Naive B cell (primary cell): ENCODE results near the gene ADGRF4. TPM values are rescaled to one million over a fixed set of nuclear protein-coding genes. Genes with fewer than 3 reads are reported as not detected.

Source experiments
- ATAC-seq, 2 donors: fragments of 150-1000 bp; cut with Tn5 transposase; 2 replicates each; pipeline ENCODE4 v1.10.0; 2021; ENCODE audit warnings: low read depth in 2 of 2, mild to moderate bottlenecking in 2 of 2, moderate library complexity in 2 of 2
- DNase-seq: peaks from one replicate; pipeline ENCODE4 v3.0.0; 2022
- H3K27ac Mint-ChIP-seq, 6 donors: one replicate each; pipeline ENCODE4 v1.8.0; 2020 to 2022; ENCODE audit warnings: mild to moderate bottlenecking in 6 of 6, mixed read lengths in 6 of 6, moderate library complexity in 5 of 6, inconsistent platforms in 2 of 6
- H3K27me3 Mint-ChIP-seq, 3 donors: one replicate each; pipeline ENCODE4 v1.8.0; 2021 to 2022; ENCODE audit warnings: mixed read lengths in 3 of 3, mild to moderate bottlenecking in 1 of 3
- H3K36me3 Mint-ChIP-seq, 2 donors: one replicate each; pipeline ENCODE4 v1.8.0; 2020 to 2022; ENCODE audit warnings: mixed read lengths in 2 of 2, inconsistent platforms in 1 of 2, mild to moderate bottlenecking in 1 of 2
- H3K4me1 Mint-ChIP-seq, 3 donors: one replicate each; pipeline ENCODE4 v1.8.0; 2020 to 2022; ENCODE audit warnings: mixed read lengths in 3 of 3, inconsistent platforms in 1 of 3, mild to moderate bottlenecking in 1 of 3, moderate library complexity in 1 of 3
- H3K4me3 Mint-ChIP-seq, 8 donors: one replicate each; pipeline ENCODE4 v1.8.0; 2020 to 2022; ENCODE audit warnings: mild to moderate bottlenecking in 8 of 8, mixed read lengths in 8 of 8, moderate library complexity in 8 of 8, inconsistent platforms in 2 of 8
- H3K9me3 Mint-ChIP-seq, 7 donors: one replicate each; pipeline ENCODE4 v1.8.0; 2020 to 2022; ENCODE audit warnings: mixed read lengths in 7 of 7, mild to moderate bottlenecking in 5 of 7, inconsistent platforms in 2 of 7, moderate library complexity in 1 of 7
- polyA plus RNA-seq, 6 donors: library from polyadenylated mRNA; unstranded; fragments of 300-500 nt; fragmentation: Illumina TruSeq; gene quantifications; one replicate each; pipeline ENCODE4 v1.2.3, GENCODE V29; 2021; ENCODE audit warnings: low read depth in 6 of 6

ADGRF4 gene
- polyA plus RNA-seq, 6 donors from 2014 or later: not detected

- H3K4me3 Mint-ChIP-seq: no peak overlapping the region
- H3K36me3 Mint-ChIP-seq: no peaks in the 10 kb centered on the region
- ATAC-seq (no peak), DNase-seq (no peak)
- H3K9me3 Mint-ChIP-seq: no peaks in the 10 kb centered on the region
- H3K4me1 Mint-ChIP-seq: no peaks in the 10 kb centered on the region
- no peak overlapping the region for H3K27ac Mint-ChIP-seq
- peaks cover 24 to 37% (median 30%) of the 10 kb centered on the region in 3 donors for H3K27me3 Mint-ChIP-seq
Observed at GRCh38 chr6:47671777-47672176, 26.6 kb upstream of the ADGRF4 start.

GRCh38 chr6:47672816-47673215, 25.6 kb upstream of the ADGRF4 start:
- Mint-ChIP-seq H3K27me3 (peaks cover 20 to 34% (median 25%) of the 10 kb centered on the region in 3 donors), H3K36me3 (no peaks in the 10 kb centered on the region), H3K9me3 (no peaks in the 10 kb centered on the region), H3K4me1 (no peaks in the 10 kb centered on the region), H3K4me3 (no peak overlapping the region), H3K27ac (no peak overlapping the region)
- ATAC-seq (no peak), DNase-seq (no peak)

GRCh38 chr6:47674673-47675072, 23.7 kb upstream of the ADGRF4 start:
- Mint-ChIP-seq H3K4me3 (no peak overlapping the region), H3K4me1 (no peaks in the 10 kb centered on the region), H3K36me3 (no peaks in the 10 kb centered on the region), H3K27ac (no peak overlapping the region), H3K9me3 (no peaks in the 10 kb centered on the region), H3K27me3 (peaks cover 14 to 27% (median 18%) of the 10 kb centered on the region in 3 donors)
- DNase-seq (no peak), ATAC-seq (no peak)

- H3K4me3 Mint-ChIP-seq: no peak overlapping the region
- ATAC-seq (no peak), DNase-seq (no peak)
- H3K27me3 Mint-ChIP-seq: peaks cover 7 to 21% (median 15%) of the 10 kb centered on the region in 3 donors
- peak overlapping the region in 1 of 6 donors; percentile 13 for H3K27ac Mint-ChIP-seq
- no peaks in the 10 kb centered on the region for H3K4me1 Mint-ChIP-seq
- H3K9me3 Mint-ChIP-seq: no peaks in the 10 kb centered on the region
- no peaks in the 10 kb centered on the region for H3K36me3 Mint-ChIP-seq
Observed at GRCh38 chr6:47677381-47678100, 20.8 kb upstream of the ADGRF4 start.

- Mint-ChIP-seq H3K4me1 (no peaks in the 10 kb centered on the region), H3K4me3 (no peak overlapping the region), H3K27ac (no peak overlapping the region), H3K9me3 (no peaks in the 10 kb centered on the region), H3K36me3 (no peaks in the 10 kb centered on the region), H3K27me3 (peaks cover 7 to 11% (median 7%) of the 10 kb centered on the region in 3 donors)
- DNase-seq: no peak
- ATAC-seq: no peak
Observed at GRCh38 chr6:47678739-47679138, 19.6 kb upstream of the ADGRF4 start.

GRCh38 chr6:47679322-47679906, 19.0 kb upstream of the ADGRF4 start:
- H3K4me1 Mint-ChIP-seq: no peaks in the 10 kb centered on the region
- no peak overlapping the region for H3K4me3 Mint-ChIP-seq
- no peaks in the 10 kb centered on the region for H3K9me3 Mint-ChIP-seq
- no peaks in the 10 kb centered on the region for H3K36me3 Mint-ChIP-seq
- H3K27ac Mint-ChIP-seq: no peak overlapping the region
- H3K27me3 Mint-ChIP-seq: peaks cover 12 to 14% (median 14%) of the 10 kb centered on the region in 3 donors
- DNase-seq (no peak), ATAC-seq (no peak)

- Mint-ChIP-seq H3K36me3 (no peaks in the 10 kb centered on the region), H3K27ac (no peak overlapping the region)
- ATAC-seq: no peak
Observed at GRCh38 chr6:47680051-47680450, 18.3 kb upstream of the ADGRF4 start.

GRCh38 chr6:47680724-47681123, 17.7 kb upstream of the ADGRF4 start:
- DNase-seq (no peak), ATAC-seq (no peak)
- Mint-ChIP-seq H3K4me3 (no peak overlapping the region), H3K27ac (no peak overlapping the region), H3K27me3 (peaks cover 10 to 16% (median 13%) of the 10 kb centered on the region in 3 donors), H3K36me3 (no peaks in the 10 kb centered on the region), H3K9me3 (no peaks in the 10 kb centered on the region), H3K4me1 (no peaks in the 10 kb centered on the region)

More at GRCh38 chr6:47680051-47680450, 18.3 kb upstream of the ADGRF4 start:
- Mint-ChIP-seq H3K27me3 (peaks cover 10 to 16% (median 14%) of the 10 kb centered on the region in 3 donors), H3K9me3 (no peaks in the 10 kb centered on the region), H3K4me3 (no peak overlapping the region), H3K4me1 (no peaks in the 10 kb centered on the region)
- DNase-seq: no peak

- no peaks in the 10 kb centered on the region for H3K36me3 Mint-ChIP-seq
- H3K4me3 Mint-ChIP-seq: no peak overlapping the region
- no peaks in the 10 kb centered on the region for H3K4me1 Mint-ChIP-seq
- H3K27me3 Mint-ChIP-seq: peaks cover 10 to 16% (median 13%) of the 10 kb centered on the region in 3 donors
- H3K9me3 Mint-ChIP-seq: no peaks in the 10 kb centered on the region
- ATAC-seq: no peak
- DNase-seq: no peak
- H3K27ac Mint-ChIP-seq: no peak overlapping the region
Observed at GRCh38 chr6:47681201-47681990, 17.0 kb upstream of the ADGRF4 start.

GRCh38 chr6:47686411-47686810, 12.0 kb upstream of the ADGRF4 start:
- DNase-seq: no peak
- H3K36me3 Mint-ChIP-seq: peaks cover 0 to 5% of the 10 kb centered on the region in 2 donors
- peaks cover 17 to 22% (median 19%) of the 10 kb centered on the region in 3 donors for H3K27me3 Mint-ChIP-seq
- H3K27ac Mint-ChIP-seq: no peak overlapping the region
- no peaks in the 10 kb centered on the region for H3K9me3 Mint-ChIP-seq
- ATAC-seq: no peak
- no peak overlapping the region for H3K4me3 Mint-ChIP-seq
- H3K4me1 Mint-ChIP-seq: no peaks in the 10 kb centered on the region

GRCh38 chr6:47687432-47687831, 10.9 kb upstream of the ADGRF4 start:
- Mint-ChIP-seq H3K4me1 (no peaks in the 10 kb centered on the region), H3K27ac (no peak overlapping the region), H3K9me3 (no peaks in the 10 kb centered on the region), H3K4me3 (no peak overlapping the region), H3K36me3 (peaks cover 0 to 5% of the 10 kb centered on the region in 2 donors), H3K27me3 (peaks cover 19 to 23% (median 22%) of the 10 kb centered on the region in 3 donors)
- ATAC-seq (no peak), DNase-seq (no peak)

GRCh38 chr6:47690214-47690613, 8.2 kb upstream of the ADGRF4 start:
- no peak overlapping the region for H3K4me3 Mint-ChIP-seq
- no peak overlapping the region for H3K27ac Mint-ChIP-seq
- H3K4me1 Mint-ChIP-seq: no peaks in the 10 kb centered on the region
- H3K27me3 Mint-ChIP-seq: peaks cover 13 to 27% (median 20%) of the 10 kb centered on the region in 3 donors
- peaks cover 0 to 5% of the 10 kb centered on the region in 2 donors for H3K36me3 Mint-ChIP-seq
- DNase-seq: no peak
- H3K9me3 Mint-ChIP-seq: no peaks in the 10 kb centered on the region
- ATAC-seq: no peak

- Mint-ChIP-seq H3K36me3 (peaks cover 0 to 5% of the 10 kb centered on the region in 2 donors), H3K4me3 (no peak overlapping the region)
Observed at GRCh38 chr6:47690791-47691190, 7.6 kb upstream of the ADGRF4 start.

More at GRCh38 chr6:47690791-47691190, 7.6 kb upstream of the ADGRF4 start:
- peaks cover 13 to 27% (median 20%) of the 10 kb centered on the region in 3 donors for H3K27me3 Mint-ChIP-seq
- DNase-seq (no peak), ATAC-seq (no peak)
- no peaks in the 10 kb centered on the region for H3K4me1 Mint-ChIP-seq
- H3K9me3 Mint-ChIP-seq: no peaks in the 10 kb centered on the region
- peak overlapping the region in 1 of 6 donors; percentile 6 for H3K27ac Mint-ChIP-seq
